Right renal pelvis (tissue), 4 donors: ENCODE measurements around the gene KRTDAP. TPM values are rescaled to one million over a fixed set of nuclear protein-coding genes. Genes with fewer than 3 reads are reported as not detected.

ENCODE experiments used
- DNase-seq, 4 donors: peaks; one replicate each; pipeline ENCODE4 v3.0.0-alpha.2; 2013; ENCODE audit warnings: low read depth in 4 of 4, low spot score in 3 of 4, missing footprints in 1 of 4
- polyA plus RNA-seq, 4 donors: library from polyadenylated mRNA; unstranded; fragments of 120-200 nt; gene quantifications; one replicate each; pipeline ENCODE4 v1.2.1, GENCODE V29; 2013; ENCODE audit not compliant: insufficient read length in 4 of 4

Gene KRTDAP
- polyA plus RNA-seq, 4 donors = 0.44 to 0.87 (median 0.63) TPM

DNA sequence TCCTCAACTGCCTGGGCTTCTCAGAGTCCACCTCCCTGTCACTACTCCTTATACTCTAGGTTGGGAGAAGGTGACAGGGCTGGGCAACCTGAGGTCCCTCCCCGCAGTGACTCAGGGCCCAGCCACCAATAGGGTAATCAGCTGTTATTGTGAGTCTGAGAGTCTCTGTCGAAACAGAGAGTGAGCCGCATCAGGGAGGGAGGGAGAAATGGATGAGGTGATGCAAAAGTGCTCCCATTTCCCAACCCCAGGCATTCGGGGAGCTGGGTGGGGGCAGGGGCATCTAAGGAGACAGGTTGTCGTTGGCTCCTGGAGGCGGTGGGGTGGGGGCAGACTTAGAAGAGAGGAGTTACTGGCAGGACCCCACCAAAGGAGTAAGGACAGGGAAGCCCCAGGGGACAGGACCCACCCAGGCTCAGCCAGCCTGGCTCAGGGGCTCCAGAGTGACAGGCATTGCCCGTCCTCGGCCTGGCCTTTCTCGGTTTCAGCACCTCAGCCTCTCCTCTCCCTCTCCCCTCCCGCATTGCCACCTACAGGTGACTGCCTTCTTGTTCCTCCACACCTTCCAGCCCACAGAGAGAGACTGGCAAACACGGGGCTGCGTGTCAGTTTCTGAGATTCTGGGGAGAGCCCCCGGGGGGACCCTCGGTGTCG is 23.5 kb upstream of the KRTDAP start, which contains the start of gene DMKN:
Gene DMKN (minus strand): TSS at position 22 of the 654 bp plus-strand sequence. CDS start 174 bp downstream, outside the sequence.
- no peak for DNase-seq

DNA sequence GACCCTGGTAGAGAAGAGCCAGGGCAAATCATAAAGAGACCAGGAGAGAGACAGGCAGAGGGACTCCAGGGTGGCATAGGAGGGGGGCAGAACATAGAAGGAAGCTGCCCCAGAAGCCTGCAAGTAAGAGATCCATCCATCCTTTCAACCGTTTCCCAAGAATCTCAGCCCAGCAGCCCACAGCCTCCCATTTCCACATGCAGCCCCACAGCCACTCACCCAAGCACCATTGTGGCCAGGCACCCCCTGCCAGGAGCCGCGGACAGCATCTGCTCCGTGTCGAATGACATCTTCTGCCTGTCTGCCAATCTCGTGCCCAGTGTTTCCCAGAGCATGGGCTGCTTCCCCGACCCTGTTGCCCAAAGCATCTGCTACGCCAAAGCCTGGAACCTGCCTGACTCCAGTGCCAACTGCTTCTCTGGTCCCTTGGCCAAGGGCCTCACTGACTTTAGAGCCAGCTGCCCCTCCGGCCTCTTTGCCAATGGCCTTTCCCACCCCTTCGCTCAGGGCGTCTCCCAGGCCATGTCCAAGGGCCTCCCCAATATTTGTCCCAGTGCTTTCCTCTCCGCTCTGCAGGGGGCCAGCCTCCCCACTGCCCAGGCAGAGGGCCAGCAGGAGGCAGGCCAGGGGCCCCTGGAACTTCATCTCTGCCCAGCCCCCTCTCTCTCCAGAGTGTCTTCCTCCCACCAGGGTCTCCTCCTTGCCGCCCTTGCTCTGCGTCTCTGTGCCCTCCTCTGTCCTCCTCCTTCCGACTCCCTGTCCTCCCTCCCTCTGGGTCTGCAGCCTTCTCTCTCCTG is 22.8 kb upstream of the KRTDAP start:
- no peak for DNase-seq

- DNase-seq = no peak
Observed at GRCh38 chr19:35511337-35511736, 21.1 kb upstream of the KRTDAP start.

DNA sequence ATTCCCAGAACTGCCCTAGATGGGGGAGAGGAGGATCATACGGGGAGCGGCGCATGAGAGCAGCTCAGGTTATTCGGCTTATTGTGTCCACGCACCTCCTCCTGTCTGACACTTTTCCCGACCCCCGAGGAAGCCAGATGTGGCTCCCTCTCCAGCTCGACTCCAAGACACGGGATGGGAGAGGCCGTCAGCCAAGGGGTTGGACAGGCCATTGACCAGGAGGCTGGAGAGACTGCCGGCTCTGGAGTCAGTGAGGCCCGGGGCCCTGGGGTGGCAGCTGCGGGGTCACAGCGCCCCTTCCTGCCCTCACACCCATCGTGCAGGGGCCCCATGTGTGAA is 20.3 kb upstream of the KRTDAP start:
- no peak for DNase-seq

GRCh38 chr19:35509861-35510625 is 19.8 kb upstream of the KRTDAP start:
- DNase-seq = peak; percentile 75 to 84 (median 82)

DNA sequence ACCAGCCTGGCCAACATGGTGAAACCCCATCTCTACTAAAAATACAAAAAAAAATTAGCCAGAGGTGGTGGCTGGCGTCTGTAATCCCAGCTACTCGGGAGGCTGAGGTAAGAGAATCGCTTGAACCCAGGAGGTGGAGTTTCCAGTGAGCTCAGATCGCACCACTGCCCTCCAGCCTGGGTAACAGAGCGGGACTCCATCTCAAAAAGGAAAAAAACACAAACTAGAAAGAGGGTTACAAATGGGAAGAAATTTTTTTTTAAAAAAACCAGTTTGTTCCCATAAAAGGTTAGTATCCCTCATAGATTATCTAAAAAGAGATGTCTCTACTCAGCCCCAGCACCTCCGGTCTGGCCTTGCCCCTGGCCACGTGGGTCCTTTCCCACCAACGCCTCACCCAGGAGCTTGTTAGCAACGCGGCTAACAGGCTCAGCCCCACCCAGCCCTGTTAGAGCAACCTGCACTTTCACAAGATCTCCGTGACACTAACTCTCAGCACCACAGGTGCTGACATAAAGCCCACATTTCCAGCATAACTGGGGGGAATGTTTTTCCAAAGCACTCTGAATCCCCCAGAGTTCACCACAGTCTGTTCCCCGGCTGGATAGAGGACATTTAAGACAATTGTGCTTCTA is 18.9 kb upstream of the KRTDAP start:
- DNase-seq = peak in 1 of 4 donors; percentile 12

DNA sequence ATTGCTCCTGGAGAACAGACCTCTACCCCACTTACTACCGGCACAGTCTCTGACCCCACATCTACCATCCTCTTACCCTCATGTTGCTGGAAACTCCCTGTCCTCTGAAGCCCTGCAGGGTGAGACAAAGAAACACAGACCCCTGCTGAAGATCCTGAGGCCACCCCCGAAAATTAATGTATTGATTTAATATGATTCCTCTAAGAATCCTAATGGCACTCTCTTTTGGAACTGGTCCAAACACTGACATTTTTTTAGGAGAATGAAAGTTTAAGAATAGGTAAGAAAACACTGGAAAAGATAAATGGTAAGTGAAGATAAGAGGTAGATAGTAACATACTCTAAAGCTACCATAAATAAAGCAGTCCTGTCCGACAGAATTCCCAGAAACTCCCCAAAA is 17.9 kb upstream of the KRTDAP start:
- no peak for DNase-seq

GRCh38 chr19:35507561-35507960 is 17.3 kb upstream of the KRTDAP start:
- no peak for DNase-seq

DNA sequence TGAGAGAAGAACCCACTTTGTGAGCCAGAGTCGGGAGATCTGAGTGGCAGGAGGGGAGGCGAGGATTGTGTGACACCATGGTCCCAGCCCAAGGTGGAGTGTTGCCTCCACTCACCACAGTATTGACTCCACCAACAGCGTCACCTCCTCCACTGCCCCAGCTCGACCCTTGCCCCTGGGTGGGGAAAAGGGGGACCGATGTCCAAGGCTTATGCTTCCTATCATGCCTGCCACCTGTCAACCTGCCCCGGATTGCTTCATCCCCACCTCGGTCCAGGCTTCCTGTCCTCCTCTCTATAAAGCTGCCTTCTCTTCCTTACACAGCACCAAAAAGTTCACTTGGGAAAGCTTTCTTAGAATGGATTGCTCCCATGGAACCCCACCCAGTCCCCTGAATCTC is 15.7 kb upstream of the KRTDAP start:
- DNase-seq = no peak

GRCh38 chr19:35502751-35503150 is 12.5 kb upstream of the KRTDAP start:
- DNase-seq = no peak

GRCh38 chr19:35501684-35502083 is 11.4 kb upstream of the KRTDAP start:
- DNase-seq = no peak

DNA sequence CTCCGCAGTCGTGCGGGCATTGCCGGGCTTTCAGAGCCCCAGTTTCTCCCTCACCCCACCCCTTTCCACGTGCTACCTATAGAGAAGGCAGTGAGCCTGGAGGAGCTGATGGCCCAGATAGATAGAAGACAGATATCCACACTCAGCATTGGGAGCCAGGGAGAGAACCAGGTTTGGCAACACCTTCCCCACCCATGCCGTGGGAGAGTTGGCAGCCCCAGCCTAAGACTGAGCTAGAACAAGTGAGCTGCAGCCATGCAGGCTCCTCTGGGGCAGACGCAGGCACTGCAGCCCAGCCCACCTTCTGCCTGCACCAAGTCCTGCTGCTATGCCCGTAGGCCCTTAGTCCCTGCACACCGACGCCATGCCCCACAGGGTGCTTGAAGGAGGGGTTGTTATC is 10.3 kb upstream of the KRTDAP start:
- DNase-seq = no peak

- DNase-seq = no peak
Observed at GRCh38 chr19:35498984-35499527, 8.8 kb upstream of the KRTDAP start.

DNA sequence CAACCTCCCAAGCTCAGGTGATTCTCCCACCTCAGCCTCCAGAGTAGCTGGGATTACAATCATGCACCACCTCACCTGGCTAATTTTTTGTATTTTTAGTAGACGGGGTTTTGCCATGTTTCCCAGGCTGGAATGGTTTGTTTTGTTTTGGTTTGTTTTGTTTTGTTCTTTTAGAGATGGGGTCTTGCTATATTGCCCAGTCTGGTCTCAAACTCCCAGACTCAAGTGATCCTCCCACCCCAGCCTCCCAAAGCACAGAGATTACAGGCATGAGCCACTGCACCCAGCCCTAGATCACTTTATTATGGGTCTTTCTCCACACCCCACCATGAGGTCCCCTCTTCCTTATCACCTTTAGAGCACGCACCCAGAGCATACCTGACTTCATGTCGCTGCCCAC is 8.0 kb upstream of the KRTDAP start:
- no peak for DNase-seq

GRCh38 chr19:35497406-35497805 is 7.1 kb upstream of the KRTDAP start:
- no peak for DNase-seq

DNA sequence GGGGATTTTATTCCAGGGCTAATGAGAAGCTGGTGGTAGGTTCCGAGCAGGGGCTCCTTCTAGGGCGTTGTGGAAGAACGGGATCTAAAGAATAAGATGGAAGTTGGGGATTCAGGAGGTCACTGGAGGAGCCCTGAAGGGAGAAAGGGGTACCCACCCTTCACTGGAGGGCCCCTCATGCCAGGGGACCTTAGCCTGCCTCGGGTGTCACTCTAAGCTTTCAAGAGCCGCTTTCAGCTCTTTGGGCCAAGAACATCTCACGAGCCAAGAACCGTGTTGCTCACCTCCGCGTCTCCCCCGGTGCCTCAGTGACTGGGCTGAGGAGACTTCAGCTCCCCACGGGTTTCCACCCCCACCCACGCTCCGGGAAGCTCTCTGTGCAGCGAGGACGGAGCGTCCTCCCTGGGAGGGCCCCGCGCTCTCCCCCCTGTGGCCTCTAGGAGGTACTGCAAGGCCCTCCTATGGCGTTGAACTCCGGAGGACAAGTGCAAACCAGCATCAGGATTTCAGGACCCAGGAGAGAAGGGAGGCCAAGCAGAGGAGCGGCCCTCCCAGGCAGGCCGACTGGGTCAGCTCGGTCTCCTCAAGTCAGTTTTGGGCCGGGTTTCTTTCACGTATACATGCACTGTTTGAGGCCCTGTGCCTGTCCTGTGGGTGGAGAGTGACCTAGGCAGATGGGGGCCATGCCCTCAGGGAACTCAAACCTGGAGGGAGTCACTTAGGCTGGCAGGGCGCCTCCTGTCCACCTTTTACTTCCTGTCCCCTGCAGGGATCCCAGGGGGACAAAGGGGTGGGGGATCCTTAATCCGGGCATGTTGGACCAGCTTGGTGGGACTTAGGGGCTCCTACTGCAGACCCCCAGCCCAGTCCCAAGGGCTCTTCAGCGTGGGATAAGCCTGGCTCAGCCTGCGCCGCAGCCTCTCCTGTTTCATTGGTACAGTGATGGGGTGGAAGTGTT is 5.1 kb upstream of the KRTDAP start:
- peak in 2 of 4 donors; percentile 23 to 31 for DNase-seq

- no peak for DNase-seq
Observed at GRCh38 chr19:35493971-35494370, 3.7 kb upstream of the KRTDAP start.

GRCh38 chr19:35491836-35492360 is 1.6 kb upstream of the KRTDAP start:
- DNase-seq = no peak

GRCh38 chr19:35488677-35489076 is 1.6 kb downstream of the KRTDAP start:
- no peak for DNase-seq
